ENCODE measurements around the gene NR5A1. TPM values are rescaled to one million over a fixed set of nuclear protein-coding genes. Genes with fewer than 3 reads are reported as not detected.

NR5A1 gene
- total and polyA plus RNA-seq, 5 donors: not detected

- 61% methylated on average over 6 of the region's 6 CpGs for WGBS
- H3K27ac ChIP-seq (ENCODE audit: low read length): no peak overlapping the region
- H3K4me3 ChIP-seq (ENCODE audit: low read length): no peak overlapping the region
- no peaks in the 10 kb centered on the region for H3K27me3 ChIP-seq (ENCODE audit: control insufficient read depth, insufficient read depth)
- intact Hi-C loops (cut with DNase I): loop anchor here in 1 of 4 donors (5.0 kb wide), 1 partner anchor 58 kb away; no protein-coding TSS in a partner anchor
- H3K9me3 ChIP-seq (ENCODE audit: control insufficient read depth, low read length): no peaks in the 10 kb centered on the region
- no peak for ATAC-seq
- H3K4me1 ChIP-seq (ENCODE audit: control insufficient read depth, insufficient read depth, low read length): no peaks in the 10 kb centered on the region
- peak in 1 of 3 donors; percentile 9 for DNase-seq
Measured at GRCh38 chr9:124479947-124480620, 27.1 kb downstream of the NR5A1 start.

GRCh38 chr9:124479371-124479770, 27.8 kb downstream of the NR5A1 start:
- ATAC-seq (no peak), DNase-seq (peak in 1 of 3 donors; percentile 35)
- H3K4me3 ChIP-seq (ENCODE audit: low read length): no peak overlapping the region
- H3K4me1 ChIP-seq (ENCODE audit: control insufficient read depth, insufficient read depth, low read length): no peaks in the 10 kb centered on the region
- WGBS: 79% methylated on average over 16 of the region's 16 CpGs
- no peaks in the 10 kb centered on the region for H3K9me3 ChIP-seq (ENCODE audit: control insufficient read depth, low read length)
- H3K27me3 ChIP-seq (ENCODE audit: control insufficient read depth, insufficient read depth): no peaks in the 10 kb centered on the region
- no peak overlapping the region for H3K27ac ChIP-seq (ENCODE audit: low read length)
- intact Hi-C loops (cut with DNase I): loop anchor here in 1 of 4 donors (5.0 kb wide), 1 partner anchor 57 kb away; no protein-coding TSS in a partner anchor

- intact Hi-C loops (cut with DNase I): loop anchor here in 1 of 4 donors (5.0 kb wide), 1 partner anchor 56 kb away; no protein-coding TSS in a partner anchor
- Histone ChIP-seq H3K27me3 (ENCODE audit: control insufficient read depth, insufficient read depth) (no peaks in the 10 kb centered on the region), H3K4me3 (ENCODE audit: low read length) (no peak overlapping the region), H3K9me3 (ENCODE audit: control insufficient read depth, low read length) (no peaks in the 10 kb centered on the region), H3K4me1 (ENCODE audit: control insufficient read depth, insufficient read depth, low read length) (no peaks in the 10 kb centered on the region), H3K27ac (ENCODE audit: low read length) (no peak overlapping the region)
- ATAC-seq: no peak
- DNase-seq: no peak
- WGBS: 47% methylated on average over 12 of the region's 12 CpGs
Measured at GRCh38 chr9:124478354-124478753, 28.8 kb downstream of the NR5A1 start.

- ATAC-seq (no peak), DNase-seq (peak in 1 of 3 donors; percentile 49)
- Histone ChIP-seq H3K27me3 (ENCODE audit: control insufficient read depth, insufficient read depth) (no peaks in the 10 kb centered on the region), H3K9me3 (ENCODE audit: control insufficient read depth, low read length) (no peaks in the 10 kb centered on the region), H3K4me3 (ENCODE audit: low read length) (peak overlapping the region; percentile 32), H3K4me1 (ENCODE audit: control insufficient read depth, insufficient read depth, low read length) (no peaks in the 10 kb centered on the region), H3K27ac (ENCODE audit: low read length) (no peak overlapping the region)
- intact Hi-C loops (cut with DNase I): loop anchor here in 1 of 4 donors (5.0 kb wide), 1 partner anchor 55 kb away; no protein-coding TSS in a partner anchor
- WGBS: 4% methylated on average over 53 of the region's 53 CpGs
Measured at GRCh38 chr9:124477648-124478285, 29.4 kb downstream of the NR5A1 start.

- Histone ChIP-seq H3K27me3 (ENCODE audit: control insufficient read depth, insufficient read depth) (no peaks in the 10 kb centered on the region), H3K27ac (ENCODE audit: low read length) (no peak overlapping the region), H3K4me3 (ENCODE audit: low read length) (peak overlapping the region; percentile 32), H3K4me1 (ENCODE audit: control insufficient read depth, insufficient read depth, low read length) (no peaks in the 10 kb centered on the region), H3K9me3 (ENCODE audit: control insufficient read depth, low read length) (no peaks in the 10 kb centered on the region)
- ATAC-seq (no peak), DNase-seq (peak in 1 of 3 donors; percentile 34)
- intact Hi-C loops (cut with DNase I): loop anchor here in 1 of 4 donors (5.0 kb wide), 1 partner anchor 55 kb away; no protein-coding TSS in a partner anchor
- 30% methylated on average over 19 of the region's 19 CpGs for WGBS
Measured at GRCh38 chr9:124477211-124477647, 30.0 kb downstream of the NR5A1 start.

- 70% methylated on average over 14 of the region's 14 CpGs for WGBS
- H3K4me3 ChIP-seq (ENCODE audit: low read length): no peak overlapping the region
- peak in 1 of 3 donors; percentile 44 for DNase-seq
- no peak for ATAC-seq
- no peaks in the 10 kb centered on the region for H3K27me3 ChIP-seq (ENCODE audit: control insufficient read depth, insufficient read depth)
- no peak overlapping the region for H3K27ac ChIP-seq (ENCODE audit: low read length)
- H3K4me1 ChIP-seq (ENCODE audit: control insufficient read depth, insufficient read depth, low read length): no peaks in the 10 kb centered on the region
- no peaks in the 10 kb centered on the region for H3K9me3 ChIP-seq (ENCODE audit: control insufficient read depth, low read length)
- intact Hi-C loops (cut with DNase I): loop anchor here in 1 of 4 donors (5.0 kb wide), 1 partner anchor 54 kb away; no protein-coding TSS in a partner anchor
Measured at GRCh38 chr9:124475868-124476690, 31.1 kb downstream of the NR5A1 start.

GRCh38 chr9:124475158-124475867, 31.9 kb downstream of the NR5A1 start:
- H3K27ac ChIP-seq (ENCODE audit: low read length): no peak overlapping the region
- intact Hi-C loops (cut with DNase I): loop anchor here in 1 of 4 donors (5.0 kb wide), 1 partner anchor 53 kb away; no protein-coding TSS in a partner anchor
- ATAC-seq (no peak), DNase-seq (peak in 1 of 3 donors; percentile 33)
- no peaks in the 10 kb centered on the region for H3K9me3 ChIP-seq (ENCODE audit: control insufficient read depth, low read length)
- no peaks in the 10 kb centered on the region for H3K4me1 ChIP-seq (ENCODE audit: control insufficient read depth, insufficient read depth, low read length)
- H3K27me3 ChIP-seq (ENCODE audit: control insufficient read depth, insufficient read depth): no peaks in the 10 kb centered on the region
- H3K4me3 ChIP-seq (ENCODE audit: low read length): no peak overlapping the region
- WGBS: 67% methylated on average over 21 of the region's 21 CpGs

- intact Hi-C loops (cut with DNase I): no loop called here
- no peak for ATAC-seq
- H3K27me3 ChIP-seq (ENCODE audit: control insufficient read depth, insufficient read depth): no peaks in the 10 kb centered on the region
Measured at GRCh38 chr9:124474151-124474550, 33.0 kb downstream of the NR5A1 start.

GRCh38 chr9:124473310-124473709, 33.9 kb downstream of the NR5A1 start:
- Histone ChIP-seq H3K9me3 (ENCODE audit: control insufficient read depth, low read length) (no peaks in the 10 kb centered on the region), H3K4me3 (ENCODE audit: low read length) (no peak overlapping the region), H3K27me3 (ENCODE audit: control insufficient read depth, insufficient read depth) (no peaks in the 10 kb centered on the region), H3K4me1 (ENCODE audit: control insufficient read depth, insufficient read depth, low read length) (no peaks in the 10 kb centered on the region), H3K27ac (ENCODE audit: low read length) (no peak overlapping the region)
- ATAC-seq: no peak
- DNase-seq: peak in 1 of 3 donors; percentile 0
- intact Hi-C loops (cut with DNase I): no loop called here
- 67% methylated on average over 10 of the region's 10 CpGs for WGBS

More at GRCh38 chr9:124474151-124474550, 33.0 kb downstream of the NR5A1 start:
- DNase-seq: peak in 1 of 3 donors; percentile 6
- 84% methylated on average over 4 of the region's 4 CpGs for WGBS
- H3K9me3 ChIP-seq (ENCODE audit: control insufficient read depth, low read length): no peaks in the 10 kb centered on the region
- H3K4me1 ChIP-seq (ENCODE audit: control insufficient read depth, insufficient read depth, low read length): no peaks in the 10 kb centered on the region
- H3K27ac ChIP-seq (ENCODE audit: low read length): no peak overlapping the region
- no peak overlapping the region for H3K4me3 ChIP-seq (ENCODE audit: low read length)

- intact Hi-C loops (cut with DNase I): no loop called here
- DNase-seq (peak in 1 of 3 donors; percentile 18), ATAC-seq (no peak)
- H3K27ac ChIP-seq (ENCODE audit: low read length): no peak overlapping the region
- no peaks in the 10 kb centered on the region for H3K9me3 ChIP-seq (ENCODE audit: control insufficient read depth, low read length)
- no peaks in the 10 kb centered on the region for H3K4me1 ChIP-seq (ENCODE audit: control insufficient read depth, insufficient read depth, low read length)
- H3K27me3 ChIP-seq (ENCODE audit: control insufficient read depth, insufficient read depth): no peaks in the 10 kb centered on the region
- 61% methylated on average over 7 of the region's 7 CpGs for WGBS
- no peak overlapping the region for H3K4me3 ChIP-seq (ENCODE audit: low read length)
Measured at GRCh38 chr9:124472770-124473169, 34.4 kb downstream of the NR5A1 start.
